GM21423 (cell line): ENCODE data around the gene FAF1.
A peak's percentile ranks its signal among the peaks of the same experiment; 100 is the strongest.
"Not testable (repeated sequence)": the region's sequence is repeated elsewhere in the genome, so short reads cannot be mapped to it uniquely, and the experiment has no call there.

Experiments used
- ATAC-seq: cut with Tn5 transposase; IDR thresholded peaks from one replicate; pipeline ENCODE4 v1.9.1; 2021; ENCODE audit warnings: mild to moderate bottlenecking, moderate library complexity; ENCODE audit not compliant: unreplicated experiment

The FAF1 gene

GRCh38 chr1:50917138-50918137 is 42.6 kb downstream of the FAF1 start:
- ATAC-seq: no peak

GRCh38 chr1:50915621-50916020 is 44.4 kb downstream of the FAF1 start:
- no peak for ATAC-seq

GRCh38 chr1:50913954-50914353 is 46.1 kb downstream of the FAF1 start:
- no peak for ATAC-seq

- not testable (repeated sequence) for ATAC-seq
Measured at GRCh38 chr1:50910356-50910755, 49.7 kb downstream of the FAF1 start.

GRCh38 chr1:50907610-50908009 is 52.5 kb downstream of the FAF1 start:
- not testable (repeated sequence) for ATAC-seq

- ATAC-seq: not testable (repeated sequence)
Measured at GRCh38 chr1:50906050-50906449, 54.0 kb downstream of the FAF1 start.

GRCh38 chr1:50902419-50902818 is 57.6 kb downstream of the FAF1 start:
- ATAC-seq: no peak

GRCh38 chr1:50901872-50902271 is 58.2 kb downstream of the FAF1 start:
- no peak for ATAC-seq

- ATAC-seq: no peak
Measured at GRCh38 chr1:50898773-50899172, 61.3 kb downstream of the FAF1 start.

GRCh38 chr1:50894340-50894739 is 65.7 kb downstream of the FAF1 start:
- ATAC-seq: no peak

- ATAC-seq: no peak
Measured at GRCh38 chr1:50893466-50893865, 66.6 kb downstream of the FAF1 start.

- ATAC-seq: not testable (repeated sequence)
Measured at GRCh38 chr1:50887555-50887954, 72.5 kb downstream of the FAF1 start.

- ATAC-seq: no peak
Measured at GRCh38 chr1:50880373-50880772, 79.7 kb downstream of the FAF1 start.

GRCh38 chr1:50879137-50879536 is 80.9 kb downstream of the FAF1 start:
- ATAC-seq: no peak

- ATAC-seq: no peak
Measured at GRCh38 chr1:50878434-50878833, 81.6 kb downstream of the FAF1 start.

GRCh38 chr1:50877641-50878040 is 82.4 kb downstream of the FAF1 start:
- no peak for ATAC-seq

- peak; percentile 93 for ATAC-seq
Measured at GRCh38 chr1:50873458-50874187, 86.4 kb downstream of the FAF1 start.

- ATAC-seq: not testable (repeated sequence)
Measured at GRCh38 chr1:50864845-50865244, 95.2 kb downstream of the FAF1 start.

GRCh38 chr1:50861772-50862171 is 98.3 kb downstream of the FAF1 start:
- no peak for ATAC-seq

- ATAC-seq: no peak
Measured at GRCh38 chr1:50860702-50861101, 99.4 kb downstream of the FAF1 start.

GRCh38 chr1:50860256-50860655 is 99.8 kb downstream of the FAF1 start:
- ATAC-seq: no peak

- ATAC-seq: no peak
Measured at GRCh38 chr1:50859657-50860056, 100.4 kb downstream of the FAF1 start.
